Measurements from ENCODE around the gene ATG4C.
"Not testable (repeated sequence)": the region's sequence is repeated elsewhere in the genome, so short reads cannot be mapped to it uniquely, and the experiment has no call there.

The ATG4C gene

GRCh38 chr1:62783736-62784508, at the start of gene ATG4C:
Gene ATG4C (plus strand): TSS chr1:62784132. CDS start chr1:62803787, 19,655 bp downstream.
- peak; percentile 98 for DNase-seq

- DNase-seq: no peak
Measured at GRCh38 chr1:62735491-62736171, 48.3 kb upstream of the ATG4C start.

- DNase-seq: not testable (repeated sequence)
Measured at GRCh38 chr1:62740701-62741100, 43.2 kb upstream of the ATG4C start.

- DNase-seq: no peak
Measured at GRCh38 chr1:62744611-62745577, 39.0 kb upstream of the ATG4C start.

- DNase-seq: no peak
Measured at GRCh38 chr1:62746086-62746808, 37.7 kb upstream of the ATG4C start.

GRCh38 chr1:62746809-62747138, 37.2 kb upstream of the ATG4C start:
- no peak for DNase-seq

GRCh38 chr1:62753031-62753965, 30.6 kb upstream of the ATG4C start:
- no peak for DNase-seq

GRCh38 chr1:62754938-62755337, 29.0 kb upstream of the ATG4C start:
- DNase-seq: not testable (repeated sequence)

GRCh38 chr1:62756255-62756884, 27.6 kb upstream of the ATG4C start:
- DNase-seq: not testable (repeated sequence)

- DNase-seq: not testable (repeated sequence)
Measured at GRCh38 chr1:62759232-62759875, 24.6 kb upstream of the ATG4C start.

- not testable (repeated sequence) for DNase-seq
Measured at GRCh38 chr1:62760021-62760782, 23.7 kb upstream of the ATG4C start.

- DNase-seq: not testable (repeated sequence)
Measured at GRCh38 chr1:62761223-62761870, 22.6 kb upstream of the ATG4C start.

- not testable (repeated sequence) for DNase-seq
Measured at GRCh38 chr1:62762027-62762426, 21.9 kb upstream of the ATG4C start.

GRCh38 chr1:62765981-62766380, 18.0 kb upstream of the ATG4C start:
- no peak for DNase-seq

- DNase-seq: not testable (repeated sequence)
Measured at GRCh38 chr1:62768551-62768950, 15.4 kb upstream of the ATG4C start.

GRCh38 chr1:62772607-62773295, 11.2 kb upstream of the ATG4C start:
- DNase-seq: no peak

GRCh38 chr1:62774006-62774405, 9.9 kb upstream of the ATG4C start:
- DNase-seq: no peak

GRCh38 chr1:62774971-62775595, 8.8 kb upstream of the ATG4C start:
- DNase-seq: no peak

All from islet precursor cell (in vitro differentiated cells).